Heart left ventricle (tissue), 16 donors: Measurements from ENCODE around the gene OR51D1. TPM values are rescaled to one million over a fixed set of nuclear protein-coding genes. Genes with fewer than 3 reads are reported as not detected.

Experiments used
- ATAC-seq, 4 donors: fragments of 200-7000 bp; cut with Tn5 transposase; one replicate each; pipeline ENCODE4 v1.9.1; 2020 to 2022; ENCODE audit warnings: moderate library complexity in 4 of 4, mild to moderate bottlenecking in 3 of 4, moderate number of reproducible peaks in 1 of 4
- DNase-seq, 5 donors: peaks; one replicate each; pipeline ENCODE4 v3.0.0-alpha.2; 2020
- H3K27ac ChIP-seq, 12 donors: fragments of 200-600 bp; sonication (generic) in 4 of 12; one replicate each; pipeline versions ENCODE4 v1.5.0 to v1.8.0; 2016 to 2022; ENCODE audit warnings: mild to moderate bottlenecking in 2 of 12
- H3K27me3 ChIP-seq, 9 donors: fragments of 200-600 bp; sonication (generic) in 2 of 9; one replicate each; pipeline versions ENCODE4 v1.5.1 to v1.8.0; 2016 to 2022; ENCODE audit warnings: mild to moderate bottlenecking in 3 of 9
- H3K36me3 ChIP-seq, 9 donors: fragments of 200-600 bp; sonication (generic) in 2 of 9; one replicate each; pipeline versions ENCODE4 v1.5.0 to v1.8.0; 2018 to 2022; ENCODE audit warnings: mild to moderate bottlenecking in 2 of 9
- H3K4me1 ChIP-seq, 12 donors: fragments of 200-600 bp; sonication (generic) in 4 of 12; one replicate each; pipeline versions ENCODE4 v1.5.0 to v1.8.0; 2016 to 2022; ENCODE audit warnings: mild to moderate bottlenecking in 3 of 12
- H3K4me3 ChIP-seq, 12 donors: fragments of 200-600 bp; sonication (generic) in 4 of 12; one replicate each; pipeline versions ENCODE4 v1.5.0 to v1.8.0; 2017 to 2022; ENCODE audit warnings: mild to moderate bottlenecking in 9 of 12, moderate library complexity in 4 of 12
- H3K9me3 ChIP-seq, 12 donors: fragments of 200-600 bp; sonication (generic) in 4 of 12; one replicate each; pipeline versions ENCODE4 v1.5.0 to v1.8.0; 2016 to 2022; ENCODE audit warnings: mild to moderate bottlenecking in 1 of 12
- POLR2A ChIP-seq, 2 donors: fragments of 450-650 bp; IDR thresholded peaks; one replicate each; pipeline ENCODE4 v1.6.1; 2017; ENCODE audit warnings: antibody characterized with exemption in 2 of 2, mild to moderate bottlenecking in 2 of 2, moderate library complexity in 2 of 2
- WGBS, 4 donors: extraction: QIAGEN DNeasy Blood & Tissue Kit in 2 of 4; methylation state at CpG; one replicate each; pipeline versions ENCODE4 v1.1.5 to v1.1.7; 2013 to 2018; 5-methylcytosine and 5-hydroxymethylcytosine counted together
- intact Hi-C, 10 donors: fragments of 100-400 bp; cut with DNase I; formaldehyde crosslinking; loops; one replicate each; pipeline versions ENCODE4 v1.11.1 to v1.14.2; 2022
- polyA plus RNA-seq, 2 donors: library from polyadenylated mRNA; stranded (reverse); fragments of 200-250 nt; gene quantifications; one replicate each; pipeline ENCODE4 v1.2.3, GENCODE V29; 2013
- total RNA-seq, 9 donors: library from RNA; depleted of rRNA in 2 of 9; stranded (reverse); fragments of >200 nt in 2 of 9; fragmentation: NEBNext Ultra II Directional in 3 of 9; extraction: Animal tissue kit (Norgen Biotek cat#: 25700) in 3 of 9; gene quantifications; one replicate each; pipeline versions ENCODE4 v1.1.0 to v1.2.4, GENCODE V29; 2016 to 2023
- TF ChIP-seq, protein P1 (sequence below), 12 donors: fragments of 200-600 bp; sonication (generic) in 4 of 12; IDR thresholded peaks; one replicate each; pipeline versions ENCODE4 v1.5.0 to v1.8.0; 2018 to 2022; ENCODE audit warnings: antibody characterized with exemption in 12 of 12, mild to moderate bottlenecking in 5 of 12
- donor health status: ischemic (EF 13 %, LVEDD 7.1; RV severe dilation, severe dysfunction).
- donor health status: healthy with polysubstance abuse.
- donor health status: DM: no; HTN: yes; CAD: no.
- donor health status: DM: no; HTN: no; CAD: no.
- donor health status: ischemic (EF 25% LVEDD 6.9; RV normal size, moderate dysfunction).
- donor health status: ischemic (EF 25% LVEDD 5.7; RV mildly dilated, moderate dysfunction).
- donor health status: healthy.
- donor health status: DM: yes; HTN: yes; CAD: no.
- donor health status: ischemic (EF 35%, LVEDD 5.7; RV mildly dilated, moderate dysfunction).
- donor health status: nonischemic (EF 11% LVEDD 7.7; RV severe dilation, severe dysfunction).
- donor health status: DM: yes; HTN: yes; CAD: no.
- donor health status: PGD.
- donor health status: ischemic (EF 29% LVEDD 5.4; RV normal size, mild dysfunction).
- donor health status: nonischemic (EF 23%, LVEDD 6.1; RV moderate dilation, normal function).

OR51D1 gene
- total and polyA plus RNA-seq, 11 donors, result not detected

DNA sequence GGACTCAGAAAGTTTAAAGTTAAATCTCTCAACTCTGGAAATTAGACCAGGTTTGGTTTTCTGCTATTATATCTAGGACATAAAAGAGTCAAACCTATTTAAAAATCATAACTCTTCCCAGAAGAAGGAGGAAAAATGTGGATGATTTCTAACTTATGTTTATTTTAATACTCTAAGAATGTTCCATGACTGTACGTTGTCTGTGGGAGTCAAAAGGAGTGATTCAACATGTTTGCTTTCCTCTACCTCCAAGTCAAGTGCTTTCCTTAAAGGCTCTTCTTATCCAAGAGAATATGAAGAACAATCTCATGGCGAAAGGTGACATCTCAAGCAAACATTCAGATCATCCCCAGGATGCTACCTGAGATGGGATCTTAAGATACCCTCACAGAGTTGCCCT lies 28.1 kb downstream of the OR51D1 start:
- Histone ChIP-seq H3K36me3 (no peaks in the 10 kb centered on the region), H3K4me3 (no peak overlapping the region), H3K27ac (no peak overlapping the region), H3K4me1 (no peaks in the 10 kb centered on the region), H3K9me3 (no peaks in the 10 kb centered on the region), H3K27me3 (no peaks in the 10 kb centered on the region)
- intact Hi-C loops, result no loop called here
- TF ChIP-seq POLR2A (IDR thresholded peaks at IDR 0.05), result no peak
- TF ChIP-seq, protein P1, sequence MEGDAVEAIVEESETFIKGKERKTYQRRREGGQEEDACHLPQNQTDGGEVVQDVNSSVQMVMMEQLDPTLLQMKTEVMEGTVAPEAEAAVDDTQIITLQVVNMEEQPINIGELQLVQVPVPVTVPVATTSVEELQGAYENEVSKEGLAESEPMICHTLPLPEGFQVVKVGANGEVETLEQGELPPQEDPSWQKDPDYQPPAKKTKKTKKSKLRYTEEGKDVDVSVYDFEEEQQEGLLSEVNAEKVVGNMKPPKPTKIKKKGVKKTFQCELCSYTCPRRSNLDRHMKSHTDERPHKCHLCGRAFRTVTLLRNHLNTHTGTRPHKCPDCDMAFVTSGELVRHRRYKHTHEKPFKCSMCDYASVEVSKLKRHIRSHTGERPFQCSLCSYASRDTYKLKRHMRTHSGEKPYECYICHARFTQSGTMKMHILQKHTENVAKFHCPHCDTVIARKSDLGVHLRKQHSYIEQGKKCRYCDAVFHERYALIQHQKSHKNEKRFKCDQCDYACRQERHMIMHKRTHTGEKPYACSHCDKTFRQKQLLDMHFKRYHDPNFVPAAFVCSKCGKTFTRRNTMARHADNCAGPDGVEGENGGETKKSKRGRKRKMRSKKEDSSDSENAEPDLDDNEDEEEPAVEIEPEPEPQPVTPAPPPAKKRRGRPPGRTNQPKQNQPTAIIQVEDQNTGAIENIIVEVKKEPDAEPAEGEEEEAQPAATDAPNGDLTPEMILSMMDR (IDR thresholded peaks at IDR 0.05), result no peak
- WGBS, 4 donors, result 80 to 93% (median 87%) methylated on average over 2 of the region's 2 CpGs
- no peak for ATAC-seq
- no peak for DNase-seq

DNA sequence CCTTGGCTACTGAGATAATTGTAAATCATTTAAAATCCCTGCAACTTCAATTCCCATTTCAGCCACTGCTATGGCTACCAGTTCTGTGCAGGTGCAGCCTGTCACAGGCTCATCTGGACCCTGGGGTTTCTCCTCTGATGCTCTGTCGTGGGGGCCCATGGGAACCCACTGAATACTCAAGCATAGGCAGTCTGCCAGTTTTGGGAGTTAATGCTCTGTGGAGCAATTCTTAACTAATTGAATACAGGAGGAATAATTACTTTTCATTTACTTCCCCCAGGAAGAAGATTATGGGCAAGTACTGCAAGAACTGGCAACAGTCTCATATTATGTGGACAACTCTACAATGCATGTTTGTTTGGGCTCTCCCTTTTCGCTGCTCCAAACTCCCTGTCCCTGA lies 34.5 kb downstream of the OR51D1 start:
- H3K27me3 ChIP-seq, result no peaks in the 10 kb centered on the region
- ATAC-seq (no peak), DNase-seq (no peak)
- no peaks in the 10 kb centered on the region for H3K9me3 ChIP-seq
- H3K27ac ChIP-seq, result no peak overlapping the region
- TF ChIP-seq, protein P1 (IDR thresholded peaks at IDR 0.05), result no peak
- no peak for TF ChIP-seq POLR2A (IDR thresholded peaks at IDR 0.05)
- intact Hi-C loops, result no loop called here
- 46 to 67% (median 58%) methylated on average over 2 of the region's 2 CpGs for WGBS, 4 donors
- H3K4me1 ChIP-seq, result peaks cover 0 to 3% (median 0%) of the 10 kb centered on the region in 12 donors
- H3K4me3 ChIP-seq, result no peak overlapping the region
- H3K36me3 ChIP-seq, result no peaks in the 10 kb centered on the region

DNA sequence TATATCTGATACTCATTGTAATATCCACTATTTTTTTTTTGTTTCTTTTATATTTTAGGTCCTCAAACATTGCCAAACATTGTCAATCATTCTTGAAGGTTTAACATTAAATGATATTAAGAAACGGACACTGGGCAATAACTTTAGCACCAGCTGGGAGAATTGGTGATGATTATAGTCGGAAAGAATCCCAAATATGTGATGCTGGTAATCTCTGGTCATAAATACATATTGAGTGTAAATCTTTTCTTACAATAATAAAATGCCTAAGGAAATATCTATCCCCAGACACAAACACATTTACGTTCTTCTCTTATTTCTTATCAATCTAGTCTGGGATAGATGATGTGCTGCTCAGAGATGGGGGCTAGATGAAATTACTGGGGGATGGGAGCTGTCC lies 35.2 kb downstream of the OR51D1 start:
- 54 to 61% (median 56%) methylated on average over 3 of the region's 3 CpGs for WGBS, 4 donors

DNA sequence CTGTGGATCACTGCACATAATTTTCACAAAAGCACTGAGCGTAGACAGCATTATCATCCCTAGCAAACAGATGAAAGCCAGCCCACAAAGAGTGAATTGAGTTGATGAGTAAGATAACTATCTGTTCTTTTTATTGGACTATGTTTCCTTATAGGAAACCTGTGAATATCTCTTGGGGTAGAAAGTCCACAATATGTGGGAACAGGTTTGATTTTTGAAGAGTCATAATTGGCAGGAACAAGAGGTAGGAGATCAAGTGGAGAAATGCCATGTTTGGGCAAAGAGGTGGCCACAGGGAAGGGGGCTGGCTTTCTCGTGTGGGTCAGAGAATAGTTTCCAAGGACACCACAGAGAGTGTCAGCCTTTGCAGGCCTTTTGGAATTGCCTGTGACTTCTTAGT lies 36.5 kb downstream of the OR51D1 start:
- no peaks in the 10 kb centered on the region for H3K27me3 ChIP-seq
- TF ChIP-seq, protein P1 (IDR thresholded peaks at IDR 0.05), result no peak
- intact Hi-C loops, result no loop called here
- no peak overlapping the region for H3K27ac ChIP-seq
- peaks cover 0 to 3% (median 0%) of the 10 kb centered on the region in 12 donors for H3K4me1 ChIP-seq
- ATAC-seq (no peak), DNase-seq (no peak)
- no peak overlapping the region for H3K4me3 ChIP-seq
- no peaks in the 10 kb centered on the region for H3K36me3 ChIP-seq
- H3K9me3 ChIP-seq, result no peaks in the 10 kb centered on the region
- WGBS, 4 donors, result 67 to 82% (median 77%) methylated on average over 2 of the region's 2 CpGs

More for the DNA sequence above, 35.2 kb downstream of the OR51D1 start:
- Histone ChIP-seq H3K27ac (no peak overlapping the region), H3K9me3 (no peaks in the 10 kb centered on the region), H3K36me3 (no peaks in the 10 kb centered on the region), H3K4me3 (no peak overlapping the region), H3K4me1 (peaks cover 0 to 3% (median 0%) of the 10 kb centered on the region in 12 donors), H3K27me3 (no peaks in the 10 kb centered on the region)
- TF ChIP-seq, protein P1 (IDR thresholded peaks at IDR 0.05), result no peak
- ATAC-seq (no peak), DNase-seq (no peak)
- intact Hi-C loops, result no loop called here
